Spinal cord (tissue), 10 donors: Measurements from ENCODE around the gene NEK11. TPM values are rescaled to one million over a fixed set of nuclear protein-coding genes. Genes with fewer than 3 reads are reported as not detected.

ENCODE experiments used
- DNase-seq, 6 donors: peaks; one replicate each; pipeline versions ENCODE4 v3.0.0 to v3.0.0-alpha.2; 2013 to 2015; ENCODE audit warnings: low spot score in 6 of 6, low read depth in 4 of 6
- H3K27ac ChIP-seq: one replicate; pipeline ENCODE4 v1.5.1; 2013; ENCODE audit warnings: low read depth, low read length, control low read depth
- H3K27me3 ChIP-seq: one replicate; pipeline ENCODE4 v1.6.1; 2013; ENCODE audit warnings: low read length; ENCODE audit not compliant: control insufficient read depth, insufficient read depth
- H3K36me3 ChIP-seq: one replicate; pipeline ENCODE4 v1.6.1; 2013; ENCODE audit warnings: low read length; ENCODE audit not compliant: control insufficient read depth, insufficient read depth
- H3K4me1 ChIP-seq: one replicate; pipeline ENCODE4 v1.6.1; 2013; ENCODE audit warnings: low read length; ENCODE audit not compliant: control insufficient read depth, insufficient read depth
- H3K4me3 ChIP-seq: one replicate; pipeline ENCODE4 v1.5.1; 2013; ENCODE audit warnings: low read depth, low read length, control low read depth
- H3K9me3 ChIP-seq: one replicate; pipeline ENCODE4 v1.6.1; 2013; ENCODE audit warnings: low read length; ENCODE audit not compliant: control insufficient read depth, insufficient read depth
- WGBS: methylation state at CpG from one replicate; pipeline ENCODE4 v1.1.5; 2013; ENCODE audit warnings: missing lambda C conversion rate; ENCODE audit not compliant: insufficient coverage; 5-methylcytosine and 5-hydroxymethylcytosine counted together
- polyA plus RNA-seq, 2 donors: library from polyadenylated mRNA; unstranded; fragments of 120-200 nt; gene quantifications; one replicate each; pipeline ENCODE4 v1.2.1, GENCODE V29; 2013; ENCODE audit not compliant: insufficient read length in 2 of 2
- total RNA-seq, 2 donors: library from RNA; depleted of rRNA in 1 of 2; stranded (reverse); fragments of 120-200 nt in 1 of 2; fragments of >200 nt in 1 of 2; gene quantifications; one replicate each; pipeline versions ENCODE4 v1.2.3 to v1.2.4, GENCODE V29; 2013 to 2014
- donor health status: healthy.

Gene NEK11
- total and polyA plus RNA-seq, 4 donors, result 20.8 to 42.1 (median 23.3) TPM

GRCh38 chr3:131107637-131108433 is 81.2 kb downstream of the NEK11 start:
- no peaks in the 10 kb centered on the region for H3K9me3 ChIP-seq
- no peaks in the 10 kb centered on the region for H3K4me1 ChIP-seq
- 100% methylated on average over 2 of the region's 4 CpGs for WGBS
- no peak overlapping the region for H3K27ac ChIP-seq
- no peaks in the 10 kb centered on the region for H3K27me3 ChIP-seq
- no peaks in the 10 kb centered on the region for H3K36me3 ChIP-seq
- H3K4me3 ChIP-seq, result no peak overlapping the region
- DNase-seq, result no peak

DNA sequence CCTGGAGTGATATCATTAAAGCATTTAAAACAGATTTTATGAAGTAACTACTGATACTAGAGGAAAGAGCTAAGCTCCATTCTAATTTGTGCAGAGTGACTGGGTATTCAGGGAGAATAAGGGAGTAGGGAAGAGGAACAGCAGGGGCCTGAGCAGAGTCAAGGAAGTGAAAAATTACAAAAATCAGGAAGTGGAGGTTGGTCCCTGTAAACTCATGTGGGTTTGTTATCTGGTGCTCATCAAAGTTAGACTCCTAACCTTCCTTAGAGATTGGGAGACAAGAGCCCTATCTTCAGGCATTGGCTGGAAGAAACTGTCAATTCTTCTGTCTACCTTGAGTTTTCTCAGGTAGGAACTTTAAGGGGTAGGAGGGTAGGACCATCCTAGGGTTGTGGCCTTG is 82.5 kb downstream of the NEK11 start:
- DNase-seq, result no peak
- H3K36me3 ChIP-seq, result no peaks in the 10 kb centered on the region
- H3K27ac ChIP-seq, result no peak overlapping the region
- no peaks in the 10 kb centered on the region for H3K9me3 ChIP-seq
- no peaks in the 10 kb centered on the region for H3K27me3 ChIP-seq
- H3K4me1 ChIP-seq, result no peaks in the 10 kb centered on the region
- H3K4me3 ChIP-seq, result no peak overlapping the region

DNA sequence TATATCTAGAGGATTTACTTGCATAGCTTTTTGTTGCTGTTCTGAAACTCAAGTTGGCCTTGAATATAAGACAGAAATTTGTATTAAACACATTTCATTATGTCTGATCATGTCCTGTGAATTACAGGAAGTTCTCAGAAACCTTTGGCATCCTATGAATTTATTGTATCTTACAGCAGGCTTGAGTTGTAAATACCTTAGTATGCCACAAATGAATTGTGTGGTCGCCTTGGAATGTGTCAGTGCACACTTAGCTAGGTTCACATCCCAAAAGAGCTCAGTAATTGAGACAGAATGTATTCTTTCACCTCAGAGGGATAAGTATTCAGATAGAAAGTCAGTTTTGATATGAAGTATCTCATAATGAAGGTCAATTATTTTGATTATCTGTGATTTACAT is 83.4 kb downstream of the NEK11 start:
- DNase-seq, result no peak
- Histone ChIP-seq H3K27ac (no peak overlapping the region), H3K27me3 (no peaks in the 10 kb centered on the region), H3K4me3 (no peak overlapping the region), H3K36me3 (no peaks in the 10 kb centered on the region), H3K4me1 (no peaks in the 10 kb centered on the region), H3K9me3 (no peaks in the 10 kb centered on the region)
- no CpG with 5 or more reads among the region's 1 CpG for WGBS

- Histone ChIP-seq H3K36me3 (no peaks in the 10 kb centered on the region), H3K27ac (no peak overlapping the region), H3K27me3 (no peaks in the 10 kb centered on the region), H3K4me1 (no peaks in the 10 kb centered on the region), H3K9me3 (no peaks in the 10 kb centered on the region), H3K4me3 (no peak overlapping the region)
- WGBS, result no CpG with 5 or more reads among the region's 3 CpGs
- no peak for DNase-seq
Observed at GRCh38 chr3:131114256-131114655, 87.6 kb downstream of the NEK11 start.

DNA sequence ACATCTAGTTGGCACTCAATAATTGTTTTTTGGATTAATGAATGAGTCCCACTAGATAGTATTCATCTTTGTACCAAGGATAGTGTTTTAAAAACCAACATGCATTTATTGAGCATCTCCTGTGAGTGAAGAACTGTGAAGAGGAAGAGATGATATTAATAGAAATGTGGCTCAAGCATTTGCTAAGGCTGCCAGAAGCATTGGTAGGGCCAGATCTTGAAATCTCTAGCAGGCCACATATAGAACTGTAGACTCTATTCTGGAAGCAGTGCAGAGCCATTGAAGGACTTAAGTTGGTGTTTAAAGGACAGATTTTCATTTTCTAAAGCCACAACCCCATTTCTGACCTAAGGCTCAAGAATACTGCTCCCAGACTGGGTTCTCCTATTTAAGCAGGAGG is 99.0 kb downstream of the NEK11 start:
- Histone ChIP-seq H3K9me3 (peaks cover 4% of the 10 kb centered on the region), H3K4me1 (no peaks in the 10 kb centered on the region), H3K27ac (no peak overlapping the region), H3K4me3 (no peak overlapping the region), H3K36me3 (no peaks in the 10 kb centered on the region), H3K27me3 (no peaks in the 10 kb centered on the region)
- no peak for DNase-seq

DNA sequence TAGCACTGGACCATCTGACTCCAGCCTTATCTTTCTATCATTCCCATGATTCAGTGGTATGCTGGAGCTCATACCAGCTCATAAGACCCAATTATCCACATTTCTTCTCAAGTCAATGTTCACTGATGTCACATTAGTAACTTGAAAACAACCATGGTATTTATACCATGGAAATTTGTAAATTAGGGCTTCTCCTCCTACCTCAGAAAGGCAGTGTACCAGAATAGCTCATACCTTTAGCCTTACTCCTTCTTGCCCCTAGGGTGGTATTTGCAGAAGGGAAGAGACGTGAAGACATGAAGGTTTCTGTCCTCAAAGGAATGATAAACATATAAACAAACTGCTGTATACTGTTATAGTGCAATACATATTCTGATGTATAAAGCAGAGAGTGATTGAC is 114.2 kb downstream of the NEK11 start:
- Histone ChIP-seq H3K27ac (no peak overlapping the region), H3K4me3 (no peak overlapping the region), H3K36me3 (no peaks in the 10 kb centered on the region), H3K4me1 (no peaks in the 10 kb centered on the region), H3K27me3 (no peaks in the 10 kb centered on the region), H3K9me3 (no peaks in the 10 kb centered on the region)
- no peak for DNase-seq
- WGBS, result no CpG with 5 or more reads among the region's 1 CpG

DNA sequence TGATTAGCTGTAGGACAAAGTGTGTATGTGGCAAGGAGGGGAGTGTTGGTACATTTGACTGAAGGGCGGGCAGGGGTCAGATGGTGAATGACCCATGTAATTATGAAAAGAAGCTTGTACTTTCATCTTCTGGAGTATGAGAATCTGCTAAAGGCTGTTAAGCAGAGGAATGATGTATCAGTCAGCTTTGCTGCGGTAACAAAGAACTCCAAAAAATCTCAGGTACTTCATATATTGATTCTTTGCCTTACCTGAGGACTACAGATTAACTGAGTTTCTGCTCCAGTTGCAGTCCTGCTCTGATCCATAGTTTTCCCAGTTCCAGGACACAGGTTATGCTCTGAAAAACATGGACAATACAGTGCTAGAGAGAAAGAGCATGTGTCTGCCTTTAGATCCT is 115.1 kb downstream of the NEK11 start:
- H3K36me3 ChIP-seq, result no peaks in the 10 kb centered on the region
- H3K9me3 ChIP-seq, result no peaks in the 10 kb centered on the region
- no peak overlapping the region for H3K27ac ChIP-seq
- WGBS, result 100% methylated on average over 1 of the region's 2 CpGs
- no peaks in the 10 kb centered on the region for H3K27me3 ChIP-seq
- DNase-seq, result no peak
- H3K4me3 ChIP-seq, result no peak overlapping the region
- no peaks in the 10 kb centered on the region for H3K4me1 ChIP-seq

DNA sequence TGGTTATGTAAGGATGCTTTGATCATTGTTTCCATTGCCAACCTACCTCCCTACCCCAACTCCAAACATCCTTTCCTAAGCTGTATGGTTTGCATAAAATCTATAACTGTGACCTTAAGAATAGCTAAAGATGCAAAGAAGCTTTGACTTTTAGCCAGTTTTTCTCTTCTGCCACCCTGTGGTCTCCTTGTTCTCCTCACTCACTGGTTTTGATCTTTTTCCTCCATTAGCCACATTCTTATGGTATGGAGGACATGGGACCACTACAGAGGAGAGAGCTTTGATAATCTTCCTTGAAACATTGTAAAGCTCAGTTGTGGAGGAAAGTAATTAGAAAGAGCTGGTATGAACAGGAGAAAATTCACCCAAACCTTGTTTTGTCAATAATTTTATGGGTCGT is 115.9 kb downstream of the NEK11 start:
- Histone ChIP-seq H3K4me1 (no peaks in the 10 kb centered on the region), H3K27me3 (no peaks in the 10 kb centered on the region), H3K36me3 (no peaks in the 10 kb centered on the region), H3K4me3 (no peak overlapping the region), H3K27ac (no peak overlapping the region), H3K9me3 (no peaks in the 10 kb centered on the region)
- WGBS, result no CpG with 5 or more reads among the region's 1 CpG
- no peak for DNase-seq

GRCh38 chr3:131143802-131144201 is 117.1 kb downstream of the NEK11 start:
- no CpG with 5 or more reads among the region's 1 CpG for WGBS
- Histone ChIP-seq H3K9me3 (no peaks in the 10 kb centered on the region), H3K36me3 (no peaks in the 10 kb centered on the region), H3K27me3 (no peaks in the 10 kb centered on the region), H3K27ac (no peak overlapping the region), H3K4me1 (no peaks in the 10 kb centered on the region), H3K4me3 (no peak overlapping the region)
- no peak for DNase-seq

GRCh38 chr3:131147534-131147933 is 120.9 kb downstream of the NEK11 start:
- Histone ChIP-seq H3K27ac (no peak overlapping the region), H3K36me3 (no peaks in the 10 kb centered on the region), H3K4me1 (no peaks in the 10 kb centered on the region), H3K27me3 (no peaks in the 10 kb centered on the region), H3K9me3 (no peaks in the 10 kb centered on the region), H3K4me3 (no peak overlapping the region)
- no CpG with 5 or more reads among the region's 3 CpGs for WGBS
- DNase-seq, result no peak
